Fibroblast of lung (primary cell): ENCODE data around the gene TWF2.

Source experiments
- EZH2 ChIP-seq: IDR thresholded peaks from 2 replicates; pipeline ENCODE4 v1.5.1; 2012; ENCODE audit warnings: low read length, control low read depth, mild to moderate bottlenecking; ENCODE audit errors: missing control alignments
- TF ChIP-seq, protein P1 (sequence below), 2 donors: IDR thresholded peaks in 1 of 2; conservative IDR thresholded peaks in 1 of 2; 1 replicate in 1 of 2; 2 replicates in 1 of 2; pipeline ENCODE4 v1.5.1; 2011 to 2012; ENCODE audit warnings: low read length in 2 of 2, control low read depth in 1 of 2, inconsistent platforms in 1 of 2, low read depth in 1 of 2, mild to moderate bottlenecking in 1 of 2

GRCh38 chr3:52218454-52218853 lies 20.5 kb downstream of the TWF2 start:
- TF ChIP-seq, protein P1, sequence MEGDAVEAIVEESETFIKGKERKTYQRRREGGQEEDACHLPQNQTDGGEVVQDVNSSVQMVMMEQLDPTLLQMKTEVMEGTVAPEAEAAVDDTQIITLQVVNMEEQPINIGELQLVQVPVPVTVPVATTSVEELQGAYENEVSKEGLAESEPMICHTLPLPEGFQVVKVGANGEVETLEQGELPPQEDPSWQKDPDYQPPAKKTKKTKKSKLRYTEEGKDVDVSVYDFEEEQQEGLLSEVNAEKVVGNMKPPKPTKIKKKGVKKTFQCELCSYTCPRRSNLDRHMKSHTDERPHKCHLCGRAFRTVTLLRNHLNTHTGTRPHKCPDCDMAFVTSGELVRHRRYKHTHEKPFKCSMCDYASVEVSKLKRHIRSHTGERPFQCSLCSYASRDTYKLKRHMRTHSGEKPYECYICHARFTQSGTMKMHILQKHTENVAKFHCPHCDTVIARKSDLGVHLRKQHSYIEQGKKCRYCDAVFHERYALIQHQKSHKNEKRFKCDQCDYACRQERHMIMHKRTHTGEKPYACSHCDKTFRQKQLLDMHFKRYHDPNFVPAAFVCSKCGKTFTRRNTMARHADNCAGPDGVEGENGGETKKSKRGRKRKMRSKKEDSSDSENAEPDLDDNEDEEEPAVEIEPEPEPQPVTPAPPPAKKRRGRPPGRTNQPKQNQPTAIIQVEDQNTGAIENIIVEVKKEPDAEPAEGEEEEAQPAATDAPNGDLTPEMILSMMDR (conservative IDR thresholded peaks at IDR 0.05 in 1 of 2, IDR thresholded peaks at IDR 0.05 in 1 of 2; ENCODE audit: low read depth in 1 of 2, low read length in 2 of 2) = no peak
- no peak for TF ChIP-seq EZH2
